ENCODE data around the gene STAT3.

- no peak for TF ChIP-seq CTCF (IDR thresholded peaks at IDR 0.05)
- TF ChIP-seq POLR2A (IDR thresholded peaks at IDR 0.05) = no peak
These were observed 18.5 kb upstream of the STAT3 start for GRCh38 chr17:42406615-42407288.
